K562 (cell line): ENCODE data around the gene C1QBP. TPM values are rescaled to one million over a fixed set of nuclear protein-coding genes. Genes with fewer than 3 reads are reported as not detected.

Experiments
- ATAC-seq: fragments of 200-7000 bp; cut with Tn5 transposase; 3 replicates; pipeline ENCODE4 v1.9.1; 2020; ENCODE audit warnings: moderate library complexity
- BruUV-seq: library from RNA; stranded (reverse); fragments of 400-500 nt; replicated peaks from 2 replicates; lab custom pipeline; 2021; lab: Mats Ljungman, UMichigan
- CTCF ChIA-PET: fragments of 300-600 bp; formaldehyde crosslinking; extraction: SDS; loops from one replicate; lab custom pipeline; 2021; ENCODE audit warnings: low intra/inter-chr PET ratio; lab: Yijun Ruan, JAX
- POLR2A ChIA-PET: fragments of 300-600, 350-650 bp; sonication (Branson Sonifier 250); formaldehyde crosslinking; extraction: SDS; loops from one replicate; lab custom pipeline; 2021; ENCODE audit warnings: antibody characterized with exemption, inconsistent platforms; lab: Yijun Ruan, JAX
- DNase-seq, 4 experiments: peaks; one replicate each; pipeline versions ENCODE4 v3.0.0 to v3.0.0-alpha.2; 2011 to 2018; ENCODE audit warnings: low spot score in 3 of 4, mixed read lengths in 3 of 4; ENCODE audit errors: extremely low read depth in 1 of 4
- FAIRE-seq: peaks from 2 replicates; lab custom pipeline; 2011; peaks lifted over from hg19 to GRCh38; lab: Jason Lieb, UNC
- H2AFZ ChIP-seq: 2 replicates; pipeline ENCODE4 v1.6.0; 2011; ENCODE audit warnings: low read depth, low read length, control low read depth, inconsistent platforms
- H3K27ac ChIP-seq: fragments of 200-600 bp; 3 replicates; pipeline ENCODE4 v1.8.0; 2011; ENCODE audit warnings: low read depth, mild to moderate bottlenecking, control low read depth, inconsistent platforms, low read length, moderate library complexity, mixed read lengths; ENCODE audit errors: extremely low read depth
- H3K27me3 ChIP-seq, 2 experiments: fragments of 300-600 bp in 1 of 2; 2 replicates in 1 of 2; 3 replicates in 1 of 2; pipeline versions ENCODE4 v1.6.0 to v1.8.0; 2011; ENCODE audit warnings: inconsistent platforms in 2 of 2, low read length in 2 of 2, mild to moderate bottlenecking in 1 of 2, mixed read lengths in 1 of 2, moderate library complexity in 1 of 2; ENCODE audit not compliant: control insufficient read depth in 2 of 2, insufficient read depth in 2 of 2
- H3K36me3 ChIP-seq: fragments of 300-600 bp; 3 replicates; pipeline ENCODE4 v1.8.0; 2011; ENCODE audit warnings: mild to moderate bottlenecking, low read length, inconsistent platforms; ENCODE audit not compliant: control insufficient read depth, insufficient read depth
- H3K4me1 ChIP-seq, 2 experiments: fragments of 200-600 bp in 1 of 2; replicated peaks in 1 of 2; 2 replicates in 1 of 2; 3 replicates in 1 of 2; pipeline versions ENCODE4 v1.5.1 to v1.8.0; 2011; ENCODE audit warnings: inconsistent platforms in 2 of 2, low read length in 2 of 2, mild to moderate bottlenecking in 1 of 2, mixed read lengths in 1 of 2, moderate library complexity in 1 of 2; ENCODE audit not compliant: control insufficient read depth in 2 of 2, insufficient read depth in 2 of 2
- H3K4me2 ChIP-seq: 2 replicates; pipeline ENCODE4 v1.6.1; 2011; ENCODE audit warnings: low read length, control low read depth, inconsistent platforms, mixed read lengths; ENCODE audit not compliant: insufficient read depth
- H3K4me3 ChIP-seq: fragments of 200-600 bp; sonication (generic), shearing (Covaris generic); 2 replicates; pipeline ENCODE4 v1.5.1; 2016; ENCODE audit warnings: control low read depth, inconsistent platforms
- H3K79me2 ChIP-seq: fragments of 200-600 bp; 3 replicates; pipeline ENCODE4 v1.8.0; 2011; ENCODE audit warnings: low read length, inconsistent platforms; ENCODE audit not compliant: control insufficient read depth, insufficient read depth
- H3K9ac ChIP-seq, 2 experiments: 2 replicates each; pipeline versions ENCODE4 v1.6.0 to v1.6.1; 2011; ENCODE audit warnings: low read depth in 2 of 2, low read length in 2 of 2, control low read depth in 1 of 2, inconsistent platforms in 1 of 2, mild to moderate bottlenecking in 1 of 2, mixed read lengths in 1 of 2; ENCODE audit not compliant: insufficient read depth in 1 of 2
- H3K9me1 ChIP-seq: one replicate; pipeline ENCODE4 v1.6.0; 2011; ENCODE audit warnings: inconsistent platforms, mild to moderate bottlenecking, low read length, moderate library complexity; ENCODE audit not compliant: control insufficient read depth, insufficient read depth
- H3K9me3 ChIP-seq: replicated peaks from 2 replicates; pipeline ENCODE4 v1.5.1; 2011; ENCODE audit warnings: low read depth, low read length, inconsistent platforms; ENCODE audit not compliant: control insufficient read depth, insufficient read depth
- H4K20me1 ChIP-seq: replicated peaks from 2 replicates; pipeline ENCODE4 v1.6.1; 2011; ENCODE audit warnings: low read length, inconsistent platforms, mixed read lengths; ENCODE audit not compliant: control insufficient read depth, insufficient read depth
- ARHGAP35 ChIP-seq: fragments of 450-650 bp; IDR thresholded peaks from 2 replicates; pipeline ENCODE4 v1.6.1; 2018; ENCODE audit not compliant: partially characterized antibody
- ATF1 ChIP-seq, 2 experiments: fragments of 450-650 bp in 1 of 2; IDR thresholded peaks; 2 replicates each; pipeline ENCODE4 v1.6.1; 2016; ENCODE audit warnings: missing compliant biosample characterization in 1 of 2, missing genetic modification characterization in 1 of 2
- BMI1 ChIP-seq: fragments of 150-350 bp; IDR thresholded peaks from 2 replicates; pipeline ENCODE4 v1.6.1; 2014; ENCODE audit warnings: low read length
- BRD4 ChIP-seq: fragments of 200-600 bp; sonication (generic); IDR thresholded peaks from 2 replicates; pipeline ENCODE4 v1.6.1; 2017; ENCODE audit warnings: inconsistent platforms
- ETS2 ChIP-seq: IDR thresholded peaks from 2 replicates; pipeline ENCODE4 v1.6.1; 2016; ENCODE audit warnings: borderline replicate concordance, missing genetic modification characterization, mild to moderate bottlenecking, moderate library complexity, missing compliant biosample characterization; ENCODE audit not compliant: poor library complexity, severe bottlenecking
- LEF1 ChIP-seq: fragments of 450-650 bp; IDR thresholded peaks from 2 replicates; pipeline ENCODE4 v1.6.1; 2016; ENCODE audit warnings: mild to moderate bottlenecking
- NEUROD1 ChIP-seq: fragments of 150-350 bp; IDR thresholded peaks from 2 replicates; pipeline ENCODE4 v1.6.1; 2014; ENCODE audit warnings: borderline replicate concordance, low read length, low read depth; ENCODE audit not compliant: partially characterized antibody
- NR2F6 ChIP-seq: fragments of 450-650 bp; formaldehyde crosslinking; IDR thresholded peaks from 2 replicates; pipeline ENCODE4 v1.4.0; 2020; ENCODE audit warnings: mild to moderate bottlenecking
- POLR2B ChIP-seq: fragments of 450-650 bp; IDR thresholded peaks from 2 replicates; pipeline ENCODE4 v1.6.1; 2018; ENCODE audit warnings: low read depth; ENCODE audit not compliant: partially characterized antibody
- SIRT6 ChIP-seq: IDR thresholded peaks from one replicate; pipeline ENCODE4 v1.6.1; 2012; ENCODE audit warnings: low read depth, mild to moderate bottlenecking, control low read depth, inconsistent platforms, low read length, moderate library complexity
- SLC30A9 ChIP-seq: fragments of 250-450 bp; sonication (Bioruptor Pico); IDR thresholded peaks from 2 replicates; pipeline ENCODE4 v1.8.0; 2022; ENCODE audit warnings: mild to moderate bottlenecking, moderate library complexity
- STAT5A ChIP-seq: IDR thresholded peaks from 2 replicates; pipeline ENCODE4 v1.6.1; 2012; ENCODE audit warnings: low read length, inconsistent platforms, borderline replicate concordance
- TAF7 ChIP-seq: fragments of 450-650 bp; IDR thresholded peaks from 2 replicates; pipeline ENCODE4 v1.6.1; 2016; ENCODE audit warnings: missing genetic modification characterization, missing compliant biosample characterization
- ZBTB8A ChIP-seq: fragments of 450-650 bp; IDR thresholded peaks from 2 replicates; pipeline ENCODE4 v1.6.1; 2018; ENCODE audit warnings: mild to moderate bottlenecking, moderate library complexity; ENCODE audit not compliant: partially characterized antibody
- ZNF511 ChIP-seq: sonication (generic); formaldehyde crosslinking; IDR thresholded peaks from 2 replicates; pipeline ENCODE4 v1.8.0; 2022; ENCODE audit warnings: mild to moderate bottlenecking, missing genetic modification reagents
- ZNF551 ChIP-seq: fragments of 250-450 bp; sonication (Bioruptor Pico); IDR thresholded peaks from 2 replicates; pipeline ENCODE4 v1.5.0; 2021; ENCODE audit warnings: mild to moderate bottlenecking, moderate library complexity
- ZNF764 ChIP-seq: fragments of 250-450 bp; sonication (Bioruptor Pico); IDR thresholded peaks from 2 replicates; pipeline ENCODE4 v1.4.0; 2020; ENCODE audit warnings: low read depth, mild to moderate bottlenecking, moderate library complexity
- ZSCAN32 ChIP-seq: fragments of 450-650 bp; formaldehyde crosslinking; IDR thresholded peaks from 2 replicates; pipeline ENCODE4 v1.4.0; 2020; ENCODE audit warnings: mild to moderate bottlenecking, moderate library complexity
- WGBS: fragments of 100-300 bp; shearing (Covaris generic); methylation state at CpG from one replicate; pipeline ENCODE4 v1.1.6; 2016; ENCODE audit warnings: low coverage, mixed read lengths; ENCODE audit not compliant: insufficient coverage; ENCODE audit errors: missing lambda C conversion rate; 5-methylcytosine and 5-hydroxymethylcytosine counted together
- in situ Hi-C: fragments of 300-500 bp; cut with MboI; formaldehyde crosslinking; loops from 4 replicates; pipeline ENCODE4 v1.15.0; 2018; ENCODE audit warnings: inconsistent platforms, mixed read lengths
- intact Hi-C: fragments of 100-400 bp; cut with micrococcal nuclease; formaldehyde crosslinking; loops from 2 replicates; pipeline ENCODE4 v1.14.2; 2022
- polyA plus RNA-seq, 8 experiments: library from polyadenylated mRNA; depleted of rRNA in 4 of 8; stranded (reverse) in 5 of 8; unstranded in 3 of 8; fragments of >200 nt; fragmentation: Nextera tagmentation in 2 of 8; fragmentation: Illumina TruSeq in 1 of 8; extraction: Ambion mirVana in 2 of 8; extraction: Trizol in 1 of 8; gene quantifications; 2 replicates each; pipeline versions ENCODE4 v1.2.1 to v1.2.3, GENCODE V29; 2011 to 2014; ENCODE audit warnings: inconsistent platforms in 1 of 8, missing spikeins in 1 of 8
- total RNA-seq, 7 experiments: library from RNA; depleted of rRNA in 6 of 7; stranded (reverse); fragments of >200 nt in 6 of 7; fragmentation: Illumina TruSeq in 2 of 7; extraction: Trizol in 2 of 7; gene quantifications; 2 replicates each; pipeline versions ENCODE4 v1.2.1 to v1.2.3, GENCODE V29; 2011 to 2021; ENCODE audit warnings: low replicate concordance in 1 of 7

Gene C1QBP
- total and polyA plus RNA-seq, 9 of the 15 experiments (the other 6 are each of a cell fraction or from before 2014, with no cell fraction given) = 90.7 to 665 (median 414) TPM

GRCh38 chr17:5410594-5411272 is 28.2 kb downstream of the C1QBP start:
- no peak overlapping the region for H2AFZ ChIP-seq
- ATAC-seq (no peak), FAIRE-seq (no peak), DNase-seq (no peak)
- H3K9ac ChIP-seq = no peak overlapping the region
- H3K4me2 ChIP-seq = no peak overlapping the region
- H3K79me2 ChIP-seq = peaks cover 19% of the 10 kb centered on the region
- 100% methylated on average over 7 of the region's 7 CpGs for WGBS
- POLR2A ChIA-PET = interaction anchor here (0.8 kb wide), 2 partner anchors 9 to 37 kb away, joined by 3 read pairs; partner anchors contain the start of gene NUP88
- H3K9me1 ChIP-seq = no peaks in the 10 kb centered on the region
- no peaks in the 10 kb centered on the region for H3K9me3 ChIP-seq
- no peaks in the 10 kb centered on the region for H4K20me1 ChIP-seq
- in situ Hi-C loops (no loop called here), intact Hi-C loops (no loop called here)
- H3K4me3 ChIP-seq = no peak overlapping the region
- peaks cover 93% of the 10 kb centered on the region for H3K36me3 ChIP-seq
- CTCF ChIA-PET = no interaction called here
- no peak for TF ChIP-seq ARHGAP35
- TF ChIP-seq BRD4 = no peak
- TF ChIP-seq ZBTB8A = no peak
- no peak for TF ChIP-seq ZNF551 (CRISPR knock-in tag)
- no peak for TF ChIP-seq ZNF764 (CRISPR knock-in tag)
- TF ChIP-seq NR2F6 = no peak
- no peak for TF ChIP-seq TAF7 (tag)
- no peak for TF ChIP-seq SLC30A9 (CRISPR knock-in tag)
- TF ChIP-seq NEUROD1 = no peak
- TF ChIP-seq ZSCAN32 (CRISPR knock-in tag) = no peak
- no peak for TF ChIP-seq LEF1
- no peak for TF ChIP-seq ZNF511 (CRISPR knock-in tag)
- no peak for TF ChIP-seq ETS2
- no peak for TF ChIP-seq BMI1
- TF ChIP-seq POLR2B = no peak
- no peak for TF ChIP-seq STAT5A
- TF ChIP-seq ATF1 (CRISPR knock-in tag; IDR thresholded peaks at IDR 0.05) = no peak
- no peak for TF ChIP-seq ATF1 (tag; IDR thresholded peaks at IDR 0.05)
- no peak for TF ChIP-seq SIRT6
- H3K4me1 ChIP-seq = no peaks in the 10 kb centered on the region
- no TSS peak for BruUV-seq
- H3K27ac ChIP-seq = no peak overlapping the region
- H3K27me3 ChIP-seq = no peaks in the 10 kb centered on the region
